ENCODE results near the gene IPO5. TPM values are rescaled to one million over a fixed set of nuclear protein-coding genes. Genes with fewer than 3 reads are reported as not detected.

The IPO5 gene
- total and polyA plus RNA-seq, 2 of the 8 experiments (the other 6 are each of a cell fraction or from before 2014, with no cell fraction given), result 143 to 410 TPM

DNA sequence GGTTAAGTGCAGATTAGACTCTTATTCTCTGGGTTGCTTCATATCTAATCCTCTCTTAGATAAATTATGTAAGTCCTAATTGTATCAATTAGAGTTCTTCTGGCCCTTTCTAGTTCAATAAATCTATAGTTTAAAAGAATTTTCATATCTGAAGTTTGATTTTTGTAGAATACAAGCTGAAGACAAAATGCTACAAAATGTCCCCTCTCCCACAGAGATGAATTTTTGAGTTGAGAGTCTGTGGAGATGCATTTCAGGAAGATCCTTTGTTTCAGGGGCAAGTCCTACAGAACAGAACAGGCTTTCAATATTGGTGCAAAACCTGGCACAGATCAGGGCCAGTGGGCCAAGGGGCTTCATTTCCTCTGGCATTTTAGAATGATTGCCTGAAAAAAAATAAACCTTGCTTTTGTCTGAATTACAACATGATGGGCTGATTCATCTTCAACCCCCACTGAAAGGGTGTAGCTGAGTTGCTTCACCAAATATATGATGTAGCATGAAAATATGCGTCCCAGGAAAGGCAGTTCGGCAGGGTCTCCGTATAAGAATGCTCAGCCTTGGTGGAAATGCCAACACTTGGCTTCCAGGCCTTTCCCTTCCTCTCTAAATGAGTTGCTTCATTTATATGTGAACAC is 6.4 kb upstream of the IPO5 start (continued):
- TF ChIP-seq, protein P1, sequence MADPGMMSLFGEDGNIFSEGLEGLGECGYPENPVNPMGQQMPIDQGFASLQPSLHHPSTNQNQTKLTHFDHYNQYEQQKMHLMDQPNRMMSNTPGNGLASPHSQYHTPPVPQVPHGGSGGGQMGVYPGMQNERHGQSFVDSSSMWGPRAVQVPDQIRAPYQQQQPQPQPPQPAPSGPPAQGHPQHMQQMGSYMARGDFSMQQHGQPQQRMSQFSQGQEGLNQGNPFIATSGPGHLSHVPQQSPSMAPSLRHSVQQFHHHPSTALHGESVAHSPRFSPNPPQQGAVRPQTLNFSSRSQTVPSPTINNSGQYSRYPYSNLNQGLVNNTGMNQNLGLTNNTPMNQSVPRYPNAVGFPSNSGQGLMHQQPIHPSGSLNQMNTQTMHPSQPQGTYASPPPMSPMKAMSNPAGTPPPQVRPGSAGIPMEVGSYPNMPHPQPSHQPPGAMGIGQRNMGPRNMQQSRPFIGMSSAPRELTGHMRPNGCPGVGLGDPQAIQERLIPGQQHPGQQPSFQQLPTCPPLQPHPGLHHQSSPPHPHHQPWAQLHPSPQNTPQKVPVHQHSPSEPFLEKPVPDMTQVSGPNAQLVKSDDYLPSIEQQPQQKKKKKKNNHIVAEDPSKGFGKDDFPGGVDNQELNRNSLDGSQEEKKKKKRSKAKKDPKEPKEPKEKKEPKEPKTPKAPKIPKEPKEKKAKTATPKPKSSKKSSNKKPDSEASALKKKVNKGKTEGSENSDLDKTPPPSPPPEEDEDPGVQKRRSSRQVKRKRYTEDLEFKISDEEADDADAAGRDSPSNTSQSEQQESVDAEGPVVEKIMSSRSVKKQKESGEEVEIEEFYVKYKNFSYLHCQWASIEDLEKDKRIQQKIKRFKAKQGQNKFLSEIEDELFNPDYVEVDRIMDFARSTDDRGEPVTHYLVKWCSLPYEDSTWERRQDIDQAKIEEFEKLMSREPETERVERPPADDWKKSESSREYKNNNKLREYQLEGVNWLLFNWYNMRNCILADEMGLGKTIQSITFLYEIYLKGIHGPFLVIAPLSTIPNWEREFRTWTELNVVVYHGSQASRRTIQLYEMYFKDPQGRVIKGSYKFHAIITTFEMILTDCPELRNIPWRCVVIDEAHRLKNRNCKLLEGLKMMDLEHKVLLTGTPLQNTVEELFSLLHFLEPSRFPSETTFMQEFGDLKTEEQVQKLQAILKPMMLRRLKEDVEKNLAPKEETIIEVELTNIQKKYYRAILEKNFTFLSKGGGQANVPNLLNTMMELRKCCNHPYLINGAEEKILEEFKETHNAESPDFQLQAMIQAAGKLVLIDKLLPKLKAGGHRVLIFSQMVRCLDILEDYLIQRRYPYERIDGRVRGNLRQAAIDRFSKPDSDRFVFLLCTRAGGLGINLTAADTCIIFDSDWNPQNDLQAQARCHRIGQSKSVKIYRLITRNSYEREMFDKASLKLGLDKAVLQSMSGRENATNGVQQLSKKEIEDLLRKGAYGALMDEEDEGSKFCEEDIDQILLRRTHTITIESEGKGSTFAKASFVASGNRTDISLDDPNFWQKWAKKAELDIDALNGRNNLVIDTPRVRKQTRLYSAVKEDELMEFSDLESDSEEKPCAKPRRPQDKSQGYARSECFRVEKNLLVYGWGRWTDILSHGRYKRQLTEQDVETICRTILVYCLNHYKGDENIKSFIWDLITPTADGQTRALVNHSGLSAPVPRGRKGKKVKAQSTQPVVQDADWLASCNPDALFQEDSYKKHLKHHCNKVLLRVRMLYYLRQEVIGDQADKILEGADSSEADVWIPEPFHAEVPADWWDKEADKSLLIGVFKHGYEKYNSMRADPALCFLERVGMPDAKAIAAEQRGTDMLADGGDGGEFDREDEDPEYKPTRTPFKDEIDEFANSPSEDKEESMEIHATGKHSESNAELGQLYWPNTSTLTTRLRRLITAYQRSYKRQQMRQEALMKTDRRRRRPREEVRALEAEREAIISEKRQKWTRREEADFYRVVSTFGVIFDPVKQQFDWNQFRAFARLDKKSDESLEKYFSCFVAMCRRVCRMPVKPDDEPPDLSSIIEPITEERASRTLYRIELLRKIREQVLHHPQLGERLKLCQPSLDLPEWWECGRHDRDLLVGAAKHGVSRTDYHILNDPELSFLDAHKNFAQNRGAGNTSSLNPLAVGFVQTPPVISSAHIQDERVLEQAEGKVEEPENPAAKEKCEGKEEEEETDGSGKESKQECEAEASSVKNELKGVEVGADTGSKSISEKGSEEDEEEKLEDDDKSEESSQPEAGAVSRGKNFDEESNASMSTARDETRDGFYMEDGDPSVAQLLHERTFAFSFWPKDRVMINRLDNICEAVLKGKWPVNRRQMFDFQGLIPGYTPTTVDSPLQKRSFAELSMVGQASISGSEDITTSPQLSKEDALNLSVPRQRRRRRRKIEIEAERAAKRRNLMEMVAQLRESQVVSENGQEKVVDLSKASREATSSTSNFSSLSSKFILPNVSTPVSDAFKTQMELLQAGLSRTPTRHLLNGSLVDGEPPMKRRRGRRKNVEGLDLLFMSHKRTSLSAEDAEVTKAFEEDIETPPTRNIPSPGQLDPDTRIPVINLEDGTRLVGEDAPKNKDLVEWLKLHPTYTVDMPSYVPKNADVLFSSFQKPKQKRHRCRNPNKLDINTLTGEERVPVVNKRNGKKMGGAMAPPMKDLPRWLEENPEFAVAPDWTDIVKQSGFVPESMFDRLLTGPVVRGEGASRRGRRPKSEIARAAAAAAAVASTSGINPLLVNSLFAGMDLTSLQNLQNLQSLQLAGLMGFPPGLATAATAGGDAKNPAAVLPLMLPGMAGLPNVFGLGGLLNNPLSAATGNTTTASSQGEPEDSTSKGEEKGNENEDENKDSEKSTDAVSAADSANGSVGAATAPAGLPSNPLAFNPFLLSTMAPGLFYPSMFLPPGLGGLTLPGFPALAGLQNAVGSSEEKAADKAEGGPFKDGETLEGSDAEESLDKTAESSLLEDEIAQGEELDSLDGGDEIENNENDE (IDR thresholded peaks at IDR 0.05; ENCODE audit: insufficient replicate concordance, low read length), result no peak
- TF ChIP-seq SP2 (IDR thresholded peaks at IDR 0.05; ENCODE audit: low read length) (no peak), SP1 (IDR thresholded peaks at IDR 0.05; ENCODE audit: low read depth, low read length) (no peak), CEBPB (IDR thresholded peaks at IDR 0.05; ENCODE audit: low read depth, low read length) (no peak), TBP (IDR thresholded peaks at IDR 0.05; ENCODE audit: low read depth, low read length) (no peak), CHD2 (IDR thresholded peaks at IDR 0.05; ENCODE audit: low read length) (no peak), PHF8 (conservative IDR thresholded peaks at IDR 0.05; ENCODE audit: low read depth, low read length) (no peak), KDM5A (IDR thresholded peaks at IDR 0.05; ENCODE audit: low read length) (no peak), RBBP5 (IDR thresholded peaks at IDR 0.05; ENCODE audit: borderline replicate concordance, low read depth, low read length) (no peak)
- TF ChIP-seq, protein P2, sequence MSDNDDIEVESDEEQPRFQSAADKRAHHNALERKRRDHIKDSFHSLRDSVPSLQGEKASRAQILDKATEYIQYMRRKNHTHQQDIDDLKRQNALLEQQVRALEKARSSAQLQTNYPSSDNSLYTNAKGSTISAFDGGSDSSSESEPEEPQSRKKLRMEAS (IDR thresholded peaks at IDR 0.05), result no peak
- TF ChIP-seq, protein P3, sequence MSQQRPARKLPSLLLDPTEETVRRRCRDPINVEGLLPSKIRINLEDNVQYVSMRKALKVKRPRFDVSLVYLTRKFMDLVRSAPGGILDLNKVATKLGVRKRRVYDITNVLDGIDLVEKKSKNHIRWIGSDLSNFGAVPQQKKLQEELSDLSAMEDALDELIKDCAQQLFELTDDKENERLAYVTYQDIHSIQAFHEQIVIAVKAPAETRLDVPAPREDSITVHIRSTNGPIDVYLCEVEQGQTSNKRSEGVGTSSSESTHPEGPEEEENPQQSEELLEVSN (IDR thresholded peaks at IDR 0.05), result no peak
